ENCODE results near the gene SGCD.

Gene SGCD

GRCh38 chr5:156451505-156451904 is 124.5 kb downstream of the SGCD start:
- DNase-seq (ENCODE audit: insufficient read length, low spot score): no peak
- no peak for FAIRE-seq

- DNase-seq (ENCODE audit: insufficient read length, low spot score) (no peak), FAIRE-seq (no peak)
Measured at GRCh38 chr5:156456857-156457256, 129.9 kb downstream of the SGCD start.

GRCh38 chr5:156459812-156460385 is 132.9 kb downstream of the SGCD start:
- FAIRE-seq (no peak), DNase-seq (ENCODE audit: insufficient read length, low spot score) (no peak)

- no peak for FAIRE-seq
Measured at GRCh38 chr5:156460471-156460870, 133.5 kb downstream of the SGCD start.

GRCh38 chr5:156466871-156467270 is 139.9 kb downstream of the SGCD start:
- DNase-seq (ENCODE audit: insufficient read length, low spot score) (no peak), FAIRE-seq (no peak)

More at GRCh38 chr5:156460471-156460870, 133.5 kb downstream of the SGCD start:
- DNase-seq (ENCODE audit: insufficient read length, low spot score): no peak

- no peak for DNase-seq (ENCODE audit: insufficient read length, low spot score)
- FAIRE-seq: no peak
Measured at GRCh38 chr5:156469636-156470035, 142.7 kb downstream of the SGCD start.

GRCh38 chr5:156471893-156472292 is 144.9 kb downstream of the SGCD start:
- FAIRE-seq: no peak
- no peak for DNase-seq (ENCODE audit: insufficient read length, low spot score)

GRCh38 chr5:156473269-156473908 is 146.4 kb downstream of the SGCD start:
- FAIRE-seq (no peak), DNase-seq (ENCODE audit: insufficient read length, low spot score) (no peak)

GRCh38 chr5:156474251-156474650 is 147.3 kb downstream of the SGCD start:
- no peak for DNase-seq (ENCODE audit: insufficient read length, low spot score)
- FAIRE-seq: no peak

- no peak for FAIRE-seq
- DNase-seq (ENCODE audit: insufficient read length, low spot score): no peak
Measured at GRCh38 chr5:156475182-156476157, 148.5 kb downstream of the SGCD start.

- DNase-seq (ENCODE audit: insufficient read length, low spot score) (no peak), FAIRE-seq (no peak)
Measured at GRCh38 chr5:156476158-156476551, 149.2 kb downstream of the SGCD start.

- no peak for FAIRE-seq
- DNase-seq (ENCODE audit: insufficient read length, low spot score): no peak
Measured at GRCh38 chr5:156476678-156477077, 149.7 kb downstream of the SGCD start.

GRCh38 chr5:156477196-156477595 is 150.2 kb downstream of the SGCD start:
- no peak for FAIRE-seq
- no peak for DNase-seq (ENCODE audit: insufficient read length, low spot score)

GRCh38 chr5:156479849-156480248 is 152.9 kb downstream of the SGCD start:
- FAIRE-seq (no peak), DNase-seq (ENCODE audit: insufficient read length, low spot score) (no peak)

- no peak for FAIRE-seq
- DNase-seq (ENCODE audit: insufficient read length, low spot score): no peak
Measured at GRCh38 chr5:156481741-156482140, 154.8 kb downstream of the SGCD start.

GRCh38 chr5:156482818-156483217 is 155.9 kb downstream of the SGCD start:
- DNase-seq (ENCODE audit: insufficient read length, low spot score) (no peak), FAIRE-seq (no peak)

GRCh38 chr5:156486394-156487238 is 159.7 kb downstream of the SGCD start:
- FAIRE-seq (no peak), DNase-seq (ENCODE audit: insufficient read length, low spot score) (no peak)

GRCh38 chr5:156491766-156492165 is 164.8 kb downstream of the SGCD start:
- no peak for DNase-seq (ENCODE audit: insufficient read length, low spot score)
- no peak for FAIRE-seq

- no peak for FAIRE-seq
Measured at GRCh38 chr5:156496291-156496690, 169.3 kb downstream of the SGCD start.

GRCh38 chr5:156497804-156498208 is 170.8 kb downstream of the SGCD start:
- FAIRE-seq (no peak), DNase-seq (ENCODE audit: insufficient read length, low spot score) (no peak)

More at GRCh38 chr5:156496291-156496690, 169.3 kb downstream of the SGCD start:
- no peak for DNase-seq (ENCODE audit: insufficient read length, low spot score)
